MG63 (cell line): Measurements from ENCODE around the gene GSTT2B. TPM values are rescaled to one million over a fixed set of nuclear protein-coding genes. Genes with fewer than 3 reads are reported as not detected.
"Not testable (repeated sequence)": the region's sequence is repeated elsewhere in the genome, so short reads cannot be mapped to it uniquely, and the experiment has no call there.

ENCODE experiments used
- DNase-seq: peaks from one replicate; pipeline ENCODE4 v3.0.0-alpha.2; 2020
- H3K27me3 ChIP-seq: fragments of 250-450 bp; sonication (Bioruptor Pico); 2 replicates; pipeline ENCODE4 v1.5.1; 2020; ENCODE audit warnings: mild to moderate bottlenecking, moderate library complexity
- H3K36me3 ChIP-seq: fragments of 250-450 bp; sonication (Bioruptor Pico); 2 replicates; pipeline ENCODE4 v1.5.1; 2020; ENCODE audit warnings: mild to moderate bottlenecking, moderate library complexity
- H3K4me3 ChIP-seq: fragments of 250-450 bp; sonication (Bioruptor Pico); 2 replicates; pipeline ENCODE4 v1.5.1; 2020; ENCODE audit warnings: mild to moderate bottlenecking, moderate library complexity
- H3K9me3 ChIP-seq: fragments of 250-450 bp; sonication (Bioruptor Pico); 2 replicates; pipeline ENCODE4 v1.5.1; 2020; ENCODE audit warnings: mild to moderate bottlenecking, moderate library complexity
- total RNA-seq: library from RNA; depleted of rRNA; stranded (reverse); fragments of >200 nt; shearing (Covaris generic); gene quantifications from 2 replicates; pipeline ENCODE4 v1.2.3, GENCODE V29; 2014; ENCODE audit warnings: low replicate concordance; rRNA removed

Gene GSTT2B
- total RNA-seq = 23.8 and 23.9 TPM in 2 replicates

- DNase-seq, H3K27me3 ChIP-seq, H3K9me3 ChIP-seq, H3K36me3 ChIP-seq, H3K4me3 ChIP-seq: not testable (repeated sequence)
These were observed at the start of gene GSTT2B for GRCh38 chr22:23961084-23961771. Gene GSTT2B (minus strand): TSS chr22:23961195. CDS start chr22:23961131, 64 bp downstream.

- no peak for DNase-seq
These were observed 49.0 kb upstream of the GSTT2B start for GRCh38 chr22:24010018-24010391.

GRCh38 chr22:24009227-24010017 lies 48.4 kb upstream of the GSTT2B start:
- DNase-seq = no peak
- Histone ChIP-seq H3K36me3 (no peaks in the 10 kb centered on the region), H3K4me3 (no peak overlapping the region), H3K27me3 (no peaks in the 10 kb centered on the region), H3K9me3 (no peaks in the 10 kb centered on the region)

More at GRCh38 chr22:24010018-24010391, 49.0 kb upstream of the GSTT2B start:
- H3K9me3 ChIP-seq = no peaks in the 10 kb centered on the region
- H3K36me3 ChIP-seq = no peaks in the 10 kb centered on the region
- no peaks in the 10 kb centered on the region for H3K27me3 ChIP-seq
- no peak overlapping the region for H3K4me3 ChIP-seq

- Histone ChIP-seq H3K36me3 (no peaks in the 10 kb centered on the region), H3K4me3 (no peak overlapping the region), H3K27me3 (no peaks in the 10 kb centered on the region), H3K9me3 (no peaks in the 10 kb centered on the region)
- DNase-seq = no peak
These were observed 47.6 kb upstream of the GSTT2B start for GRCh38 chr22:24008381-24009226.

GRCh38 chr22:24008022-24008283 lies 47.0 kb upstream of the GSTT2B start:
- H3K4me3 ChIP-seq = no peak overlapping the region
- no peaks in the 10 kb centered on the region for H3K27me3 ChIP-seq
- H3K9me3 ChIP-seq = no peaks in the 10 kb centered on the region
- DNase-seq = no peak
- no peaks in the 10 kb centered on the region for H3K36me3 ChIP-seq

DNA sequence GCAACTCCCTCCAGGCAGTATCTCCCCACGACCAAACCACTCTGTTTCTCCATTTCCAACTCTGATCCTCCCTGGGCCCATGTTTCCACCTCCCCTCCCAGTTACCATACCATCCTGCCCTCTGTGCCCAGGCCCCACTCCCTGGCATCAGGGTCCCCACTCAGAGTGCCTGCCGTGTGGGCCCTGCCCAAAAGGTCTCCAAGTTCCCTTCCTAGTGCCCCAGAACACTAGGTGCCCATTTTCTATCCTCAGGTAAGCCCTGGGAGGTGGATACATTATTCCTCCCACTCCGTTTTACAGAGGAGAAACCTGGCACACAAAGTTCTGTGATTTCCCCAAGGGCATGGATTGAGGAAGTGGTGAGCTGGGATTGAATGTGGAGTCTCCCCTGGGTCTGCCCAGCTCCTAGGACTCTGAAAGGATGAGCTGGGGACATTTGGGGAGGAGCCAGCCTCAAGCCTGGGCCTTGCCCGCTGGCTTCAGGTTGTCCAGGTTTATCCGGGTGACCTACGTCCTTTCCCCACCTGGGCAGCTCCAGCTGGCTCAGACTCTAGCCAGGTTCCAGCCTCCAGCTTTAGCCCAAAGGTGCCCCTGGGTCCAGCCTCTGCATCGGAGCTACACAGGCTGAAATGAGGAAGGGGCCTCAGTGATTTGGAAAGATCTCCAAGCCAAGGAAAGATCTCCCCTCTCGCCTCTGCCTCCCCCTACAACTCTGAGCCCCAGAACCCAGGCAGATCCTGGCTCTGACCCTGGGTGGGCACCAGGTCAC lies 46.4 kb upstream of the GSTT2B start:
- Histone ChIP-seq H3K4me3 (no peak overlapping the region), H3K9me3 (no peaks in the 10 kb centered on the region), H3K27me3 (no peaks in the 10 kb centered on the region), H3K36me3 (no peaks in the 10 kb centered on the region)
- no peak for DNase-seq

- DNase-seq = no peak
- Histone ChIP-seq H3K27me3 (no peaks in the 10 kb centered on the region), H3K36me3 (no peaks in the 10 kb centered on the region), H3K4me3 (no peak overlapping the region), H3K9me3 (no peaks in the 10 kb centered on the region)
These were observed 45.9 kb upstream of the GSTT2B start for GRCh38 chr22:24006914-24007214.

- H3K9me3 ChIP-seq = no peaks in the 10 kb centered on the region
- DNase-seq = no peak
- no peak overlapping the region for H3K4me3 ChIP-seq
- no peaks in the 10 kb centered on the region for H3K36me3 ChIP-seq
- no peaks in the 10 kb centered on the region for H3K27me3 ChIP-seq
These were observed 45.4 kb upstream of the GSTT2B start for GRCh38 chr22:24006207-24006913.

GRCh38 chr22:24005201-24005600 lies 44.2 kb upstream of the GSTT2B start, which contains the start of gene GSTT4:
Gene GSTT4 (minus strand): TSS chr22:24005453. CDS start chr22:24005356, 97 bp downstream.
- H3K4me3 ChIP-seq = no peak within 1 kb of the TSS
- H3K36me3 ChIP-seq = no peaks in the 10 kb centered on the region
- DNase-seq = peak; percentile 26
- no peaks in the 10 kb centered on the region for H3K27me3 ChIP-seq
- H3K9me3 ChIP-seq = no peaks in the 10 kb centered on the region

- DNase-seq = no peak
- Histone ChIP-seq H3K27me3 (no peaks in the 10 kb centered on the region), H3K9me3 (no peaks in the 10 kb centered on the region), H3K4me3 (no peak overlapping the region), H3K36me3 (no peaks in the 10 kb centered on the region)
These were observed 42.9 kb upstream of the GSTT2B start for GRCh38 chr22:24003887-24004286.

DNA sequence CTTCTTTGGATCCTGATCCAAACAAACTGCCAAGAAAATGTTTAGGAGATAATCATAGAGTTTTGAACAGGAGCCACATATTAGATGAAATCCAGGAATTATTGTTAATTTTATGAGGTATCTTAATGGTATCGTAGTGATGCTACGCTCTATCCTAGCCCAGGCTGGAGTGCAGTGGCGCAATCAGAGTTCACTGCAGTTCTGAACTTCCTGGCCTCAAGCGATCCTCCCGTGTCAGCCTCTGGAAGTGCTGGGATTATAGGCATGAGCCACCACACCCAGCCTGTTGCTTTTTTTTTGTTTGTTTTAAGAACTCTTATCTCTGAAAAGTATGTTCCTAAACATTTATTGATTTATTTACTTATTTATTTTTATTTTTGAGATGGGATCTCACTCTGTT lies 41.9 kb upstream of the GSTT2B start:
- DNase-seq = no peak
- H3K36me3 ChIP-seq = no peaks in the 10 kb centered on the region
- no peak overlapping the region for H3K4me3 ChIP-seq
- no peaks in the 10 kb centered on the region for H3K27me3 ChIP-seq
- H3K9me3 ChIP-seq = no peaks in the 10 kb centered on the region

DNA sequence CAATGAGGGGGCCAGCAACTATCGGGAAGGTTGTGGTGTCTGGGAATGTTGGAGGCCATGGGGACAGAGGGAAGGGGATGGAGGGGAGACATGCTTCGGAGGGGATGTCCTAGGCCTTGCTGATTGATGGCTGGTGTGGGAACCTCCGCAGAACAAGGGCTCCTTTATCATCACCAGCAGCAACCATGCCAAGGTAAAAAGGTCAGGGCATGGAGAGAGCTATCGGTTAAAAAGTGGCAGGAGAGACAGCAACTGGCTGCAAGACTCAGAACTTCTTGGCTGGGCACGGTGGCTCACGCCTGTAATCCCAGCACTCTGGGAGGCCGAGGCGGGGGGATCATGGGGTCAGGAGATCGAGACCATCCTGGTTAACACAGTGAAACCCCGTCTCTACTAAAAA lies 41.3 kb upstream of the GSTT2B start:
- no peak for DNase-seq
- no peak overlapping the region for H3K4me3 ChIP-seq
- H3K36me3 ChIP-seq = no peaks in the 10 kb centered on the region
- H3K9me3 ChIP-seq = no peaks in the 10 kb centered on the region
- no peaks in the 10 kb centered on the region for H3K27me3 ChIP-seq

GRCh38 chr22:24001314-24001713 lies 40.3 kb upstream of the GSTT2B start:
- no peak for DNase-seq
- Histone ChIP-seq H3K9me3 (no peaks in the 10 kb centered on the region), H3K4me3 (no peak overlapping the region), H3K27me3 (no peaks in the 10 kb centered on the region), H3K36me3 (no peaks in the 10 kb centered on the region)

DNA sequence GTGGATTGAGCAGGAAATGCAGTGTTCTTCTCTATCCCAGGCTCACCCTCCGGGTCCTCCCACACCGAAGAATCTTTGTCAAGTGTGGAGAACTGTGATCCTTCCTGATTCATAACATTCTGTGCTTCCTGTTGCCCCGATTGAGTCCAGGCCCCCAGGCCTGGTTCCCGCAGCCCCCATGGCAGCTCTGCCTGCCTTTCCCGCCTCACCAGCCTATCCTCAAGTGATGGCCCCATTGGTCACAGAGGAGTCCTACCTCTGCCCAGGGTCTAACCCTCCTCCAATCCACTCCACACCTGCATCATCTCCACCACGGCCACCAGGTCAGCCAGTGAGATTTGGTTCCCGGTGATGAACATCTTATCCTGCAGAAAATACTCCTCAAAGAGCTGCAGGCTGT lies 38.8 kb upstream of the GSTT2B start:
- not testable (repeated sequence) for H3K27me3 ChIP-seq, DNase-seq, H3K4me3 ChIP-seq, H3K9me3 ChIP-seq, H3K36me3 ChIP-seq

DNA sequence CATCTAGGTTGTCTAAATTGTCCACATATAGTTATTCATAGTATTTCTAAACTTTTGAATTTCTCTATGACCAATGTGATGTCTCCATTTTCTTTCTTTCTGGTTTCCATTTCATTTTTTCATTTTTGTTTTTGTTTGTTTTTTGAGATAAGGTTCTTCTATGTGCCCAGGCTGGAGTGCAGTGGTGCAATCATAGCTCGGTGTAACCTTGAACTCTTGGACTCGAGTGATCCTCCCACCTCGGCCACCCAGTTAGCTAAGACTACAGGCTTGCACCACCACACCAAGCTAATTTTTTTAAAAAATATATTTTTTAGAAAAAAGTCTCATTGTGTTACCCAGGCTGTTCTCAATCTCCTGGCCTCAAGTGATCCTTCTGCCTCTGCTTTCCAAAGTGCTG lies 36.1 kb upstream of the GSTT2B start:
- Histone ChIP-seq H3K36me3 (no peaks in the 10 kb centered on the region), H3K4me3 (no peak overlapping the region), H3K27me3 (no peaks in the 10 kb centered on the region), H3K9me3 (no peaks in the 10 kb centered on the region)
- DNase-seq = no peak

DNA sequence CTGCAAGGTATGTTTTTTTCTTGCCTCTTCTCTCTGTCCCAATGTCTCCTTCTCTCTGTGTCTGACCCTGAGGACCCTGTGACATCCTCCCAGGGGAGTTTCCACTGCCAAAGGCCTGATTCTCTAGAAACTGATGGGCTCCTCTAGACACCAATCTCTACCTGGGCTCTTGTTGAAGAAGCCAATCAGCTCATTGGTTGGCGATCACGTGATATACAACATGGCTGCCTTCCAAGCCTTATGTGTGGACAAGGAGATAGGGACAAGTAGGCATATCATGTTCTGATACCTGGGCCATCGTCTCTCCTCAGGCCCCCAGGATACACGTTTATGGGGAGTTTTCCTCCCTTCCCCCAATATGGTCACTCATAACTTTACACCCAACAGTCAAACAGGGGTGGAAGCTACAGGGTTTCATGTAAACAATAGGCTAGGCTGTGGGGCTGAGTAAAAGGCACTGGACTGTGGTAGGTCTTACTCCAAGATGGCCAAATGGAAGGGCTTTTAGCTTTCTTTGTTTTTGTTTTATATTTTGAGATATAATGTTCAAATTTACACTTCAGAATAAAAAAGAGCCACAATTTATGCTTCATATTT lies 32.7 kb upstream of the GSTT2B start:
- H3K4me3 ChIP-seq, DNase-seq, H3K9me3 ChIP-seq: not testable (repeated sequence)

More for the DNA sequence above, 32.7 kb upstream of the GSTT2B start:
- H3K36me3 ChIP-seq, H3K27me3 ChIP-seq: not testable (repeated sequence)
